ENCODE data around the gene SEMA3A. TPM values are rescaled to one million over a fixed set of nuclear protein-coding genes. Genes with fewer than 3 reads are reported as not detected.

Gene SEMA3A
- total RNA-seq, 1 experiment from 2014 or later, result 14.2 TPM

- intact Hi-C loops (cut with micrococcal nuclease), result no loop called here
- no TSS peak for BruUV-seq (replicated peaks)
- Histone ChIP-seq H3K9me2 (ENCODE audit: insufficient read depth) (no peaks in the 10 kb centered on the region), H3K4me2 (ENCODE audit: low read length) (no peak overlapping the region), H3K4me1 (ENCODE audit: control insufficient read depth in 1 of 2, insufficient read depth in 2 of 2, low read length in 2 of 2) (no peaks in the 10 kb centered on the region), H3K27me3 (ENCODE audit: insufficient read depth, low read length) (no peaks in the 10 kb centered on the region), H3K4me3 (replicated peaks in 1 of 2; ENCODE audit: low read depth in 1 of 2, low read length in 2 of 2) (no peak overlapping the region), H3K9ac (ENCODE audit: low read length) (no peak overlapping the region), H3K9me3 (ENCODE audit: control insufficient read depth in 1 of 2, insufficient read depth in 1 of 2, low read depth in 1 of 2, low read length in 2 of 2) (no peaks in the 10 kb centered on the region; a peak in 1 of 4 replicates), H3K27ac (ENCODE audit: low read depth, low read length) (no peak overlapping the region), H3K36me3 (ENCODE audit: control insufficient read depth in 1 of 2, insufficient read depth in 2 of 2, low read length in 2 of 2) (no peaks in the 10 kb centered on the region), H4K20me1 (ENCODE audit: insufficient read depth) (no peaks in the 10 kb centered on the region), H3K79me2 (ENCODE audit: insufficient read depth, low read length) (no peaks in the 10 kb centered on the region), H2AFZ (ENCODE audit: low read depth, low read length, poor library complexity, severe bottlenecking) (no peak overlapping the region)
- ATAC-seq (no peak), DNase-seq (ENCODE audit: low read depth, low spot score) (no peak)
- RAD21 ChIA-PET (ENCODE audit: low non-redundant PET in 1 of 2, low total read pairs in 2 of 2, uncharacterized antibody in 2 of 2, unreplicated experiment in 2 of 2), result no interaction called here
- POLR2A ChIA-PET, result no interaction called here
- CTCF ChIA-PET, result no interaction called here
- TF ChIP-seq POLR2AphosphoS5 (IDR thresholded peaks at IDR 0.05; ENCODE audit: low read depth, low read length) (no peak), TCF7L2 (IDR thresholded peaks at IDR 0.05; ENCODE audit: borderline replicate concordance, extremely low read depth, insufficient read depth, insufficient read length) (no peak), EZH2 (IDR thresholded peaks at IDR 0.05) (no peak)
Observed at GRCh38 chr7:84170646-84171045, 23.9 kb downstream of the SEMA3A start.

- Histone ChIP-seq H3K9ac (ENCODE audit: low read length) (no peak overlapping the region), H2AFZ (ENCODE audit: low read depth, low read length, poor library complexity, severe bottlenecking) (peak overlapping the region; percentile 21), H3K9me2 (ENCODE audit: insufficient read depth) (no peaks in the 10 kb centered on the region), H3K36me3 (ENCODE audit: control insufficient read depth in 1 of 2, insufficient read depth in 2 of 2, low read length in 2 of 2) (no peaks in the 10 kb centered on the region), H3K4me3 (replicated peaks in 1 of 2; ENCODE audit: low read depth in 1 of 2, low read length in 2 of 2) (no peak overlapping the region), H3K27ac (ENCODE audit: low read depth, low read length) (no peak overlapping the region), H3K27me3 (ENCODE audit: insufficient read depth, low read length) (no peaks in the 10 kb centered on the region), H3K4me2 (ENCODE audit: low read length) (no peak overlapping the region), H3K79me2 (ENCODE audit: insufficient read depth, low read length) (no peaks in the 10 kb centered on the region), H3K9me3 (ENCODE audit: control insufficient read depth in 1 of 2, insufficient read depth in 1 of 2, low read depth in 1 of 2, low read length in 2 of 2) (no peaks in the 10 kb centered on the region), H4K20me1 (ENCODE audit: insufficient read depth) (no peaks in the 10 kb centered on the region), H3K4me1 (ENCODE audit: control insufficient read depth in 1 of 2, insufficient read depth in 2 of 2, low read length in 2 of 2) (no peaks in the 10 kb centered on the region)
- BruUV-seq (replicated peaks), result no TSS peak
- ChIA-PET RAD21 (ENCODE audit: low non-redundant PET in 1 of 2, low total read pairs in 2 of 2, uncharacterized antibody in 2 of 2, unreplicated experiment in 2 of 2) (no interaction called here), POLR2A (no interaction called here), CTCF (no interaction called here)
- DNase-seq (ENCODE audit: low read depth, low spot score) (no peak), ATAC-seq (no peak)
- intact Hi-C loops (cut with micrococcal nuclease), result no loop called here
- no peak for TF ChIP-seq REST (IDR thresholded peaks at IDR 0.05; ENCODE audit: low read depth)
- TF ChIP-seq SRF (IDR thresholded peaks at IDR 0.05; ENCODE audit: low read depth), result no peak
- TF ChIP-seq RAD21 (IDR thresholded peaks at IDR 0.05; ENCODE audit: low read depth), result no peak
- no peak for TF ChIP-seq JUND (IDR thresholded peaks at IDR 0.05)
- TF ChIP-seq MAX (IDR thresholded peaks at IDR 0.05), result no peak
- TF ChIP-seq ZFX (IDR thresholded peaks at IDR 0.05), result no peak
- no peak for TF ChIP-seq CTCF (IDR thresholded peaks at IDR 0.05 in 2 of 3, conservative IDR thresholded peaks at IDR 0.05 in 1 of 3; ENCODE audit: borderline replicate concordance in 1 of 3, insufficient read depth in 1 of 3, low read depth in 2 of 3, low read length in 2 of 3)
- no peak for TF ChIP-seq POLR2A (IDR thresholded peaks at IDR 0.05; ENCODE audit: borderline replicate concordance, extremely low read depth, insufficient read depth, insufficient read length)
- TF ChIP-seq ZNF274 (IDR thresholded peaks at IDR 0.05; ENCODE audit: low read depth, low read length), result no peak
- TF ChIP-seq EZH2 (IDR thresholded peaks at IDR 0.05), result no peak
- TF ChIP-seq CBX3 (IDR thresholded peaks at IDR 0.05; ENCODE audit: low read depth), result no peak
- TF ChIP-seq POLR2AphosphoS5 (IDR thresholded peaks at IDR 0.05; ENCODE audit: low read depth, low read length), result no peak
Observed at GRCh38 chr7:84162584-84162983, 32.0 kb downstream of the SEMA3A start.
